Measurements from ENCODE around the gene RFX3.

The RFX3 gene

DNA sequence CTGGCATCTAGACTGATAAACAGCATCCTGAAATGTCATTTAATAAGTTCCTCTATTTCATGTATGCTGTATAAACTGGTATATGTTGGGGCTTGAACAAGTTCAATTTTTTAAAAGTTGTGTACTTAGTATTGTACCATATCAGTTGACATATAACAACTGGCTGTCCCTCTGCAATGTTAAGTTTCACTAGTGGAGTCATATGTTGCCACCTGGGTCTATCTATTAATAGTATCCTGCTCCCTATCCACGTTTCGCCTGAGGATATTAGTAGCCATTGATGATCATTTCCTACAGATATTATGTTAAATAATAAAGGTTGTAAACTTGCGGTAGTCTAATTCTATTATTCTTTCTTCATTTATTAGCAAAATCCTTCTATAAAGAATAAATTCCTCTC is 177.6 kb downstream of the RFX3 start:
- TF ChIP-seq, protein P1, sequence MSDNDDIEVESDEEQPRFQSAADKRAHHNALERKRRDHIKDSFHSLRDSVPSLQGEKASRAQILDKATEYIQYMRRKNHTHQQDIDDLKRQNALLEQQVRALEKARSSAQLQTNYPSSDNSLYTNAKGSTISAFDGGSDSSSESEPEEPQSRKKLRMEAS (IDR thresholded peaks at IDR 0.05) = no peak
- no peak for TF ChIP-seq TAF1 (IDR thresholded peaks at IDR 0.05; ENCODE audit: low read depth)
- TF ChIP-seq, protein P2, sequence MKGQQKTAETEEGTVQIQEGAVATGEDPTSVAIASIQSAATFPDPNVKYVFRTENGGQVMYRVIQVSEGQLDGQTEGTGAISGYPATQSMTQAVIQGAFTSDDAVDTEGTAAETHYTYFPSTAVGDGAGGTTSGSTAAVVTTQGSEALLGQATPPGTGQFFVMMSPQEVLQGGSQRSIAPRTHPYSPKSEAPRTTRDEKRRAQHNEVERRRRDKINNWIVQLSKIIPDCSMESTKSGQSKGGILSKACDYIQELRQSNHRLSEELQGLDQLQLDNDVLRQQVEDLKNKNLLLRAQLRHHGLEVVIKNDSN (IDR thresholded peaks at IDR 0.05) = no peak
- no peak for TF ChIP-seq NFIC (IDR thresholded peaks at IDR 0.05)
- no peak for TF ChIP-seq RAD21 (IDR thresholded peaks at IDR 0.05; ENCODE audit: low read depth)
- no peak for TF ChIP-seq CEBPB (IDR thresholded peaks at IDR 0.05)
- TF ChIP-seq CREB1 (IDR thresholded peaks at IDR 0.05; ENCODE audit: low read depth) = no peak
- no peak for TF ChIP-seq EGR1 (IDR thresholded peaks at IDR 0.05)
- no peak for TF ChIP-seq YY1 (IDR thresholded peaks at IDR 0.05; ENCODE audit: low read depth)
- no peak for TF ChIP-seq TEAD4 (IDR thresholded peaks at IDR 0.05)
- no peak for TF ChIP-seq ZBTB7A (IDR thresholded peaks at IDR 0.05; ENCODE audit: low read depth)
- TF ChIP-seq TCF12 (IDR thresholded peaks at IDR 0.05; ENCODE audit: low read depth) = no peak
- no peak for TF ChIP-seq FOXM1 (IDR thresholded peaks at IDR 0.05; ENCODE audit: borderline replicate concordance, low read depth)
- no peak for TF ChIP-seq EP300 (IDR thresholded peaks at IDR 0.05; ENCODE audit: borderline replicate concordance)
- TF ChIP-seq, protein P3, sequence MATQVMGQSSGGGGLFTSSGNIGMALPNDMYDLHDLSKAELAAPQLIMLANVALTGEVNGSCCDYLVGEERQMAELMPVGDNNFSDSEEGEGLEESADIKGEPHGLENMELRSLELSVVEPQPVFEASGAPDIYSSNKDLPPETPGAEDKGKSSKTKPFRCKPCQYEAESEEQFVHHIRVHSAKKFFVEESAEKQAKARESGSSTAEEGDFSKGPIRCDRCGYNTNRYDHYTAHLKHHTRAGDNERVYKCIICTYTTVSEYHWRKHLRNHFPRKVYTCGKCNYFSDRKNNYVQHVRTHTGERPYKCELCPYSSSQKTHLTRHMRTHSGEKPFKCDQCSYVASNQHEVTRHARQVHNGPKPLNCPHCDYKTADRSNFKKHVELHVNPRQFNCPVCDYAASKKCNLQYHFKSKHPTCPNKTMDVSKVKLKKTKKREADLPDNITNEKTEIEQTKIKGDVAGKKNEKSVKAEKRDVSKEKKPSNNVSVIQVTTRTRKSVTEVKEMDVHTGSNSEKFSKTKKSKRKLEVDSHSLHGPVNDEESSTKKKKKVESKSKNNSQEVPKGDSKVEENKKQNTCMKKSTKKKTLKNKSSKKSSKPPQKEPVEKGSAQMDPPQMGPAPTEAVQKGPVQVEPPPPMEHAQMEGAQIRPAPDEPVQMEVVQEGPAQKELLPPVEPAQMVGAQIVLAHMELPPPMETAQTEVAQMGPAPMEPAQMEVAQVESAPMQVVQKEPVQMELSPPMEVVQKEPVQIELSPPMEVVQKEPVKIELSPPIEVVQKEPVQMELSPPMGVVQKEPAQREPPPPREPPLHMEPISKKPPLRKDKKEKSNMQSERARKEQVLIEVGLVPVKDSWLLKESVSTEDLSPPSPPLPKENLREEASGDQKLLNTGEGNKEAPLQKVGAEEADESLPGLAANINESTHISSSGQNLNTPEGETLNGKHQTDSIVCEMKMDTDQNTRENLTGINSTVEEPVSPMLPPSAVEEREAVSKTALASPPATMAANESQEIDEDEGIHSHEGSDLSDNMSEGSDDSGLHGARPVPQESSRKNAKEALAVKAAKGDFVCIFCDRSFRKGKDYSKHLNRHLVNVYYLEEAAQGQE (IDR thresholded peaks at IDR 0.05; ENCODE audit: low read depth) = no peak

DNA sequence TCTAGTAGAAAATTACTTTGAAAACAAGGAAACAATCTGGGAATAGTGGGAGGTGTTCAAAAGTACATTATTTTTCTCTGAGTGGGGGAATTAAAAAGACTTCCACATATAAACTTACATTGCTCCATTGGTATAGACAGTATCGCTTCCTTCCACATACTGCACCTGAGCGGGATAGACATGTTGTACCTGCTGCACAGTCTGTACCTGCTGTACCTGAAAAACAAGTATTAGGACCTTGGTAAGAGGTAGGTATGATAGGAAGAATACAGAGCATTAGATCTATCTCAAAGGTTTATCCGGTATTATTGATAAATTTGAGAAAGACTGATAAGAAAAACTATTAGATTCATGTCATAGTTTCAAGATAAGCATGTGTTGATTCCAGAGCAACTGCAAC is 179.3 kb downstream of the RFX3 start:
- TF ChIP-seq, protein P3 (IDR thresholded peaks at IDR 0.05; ENCODE audit: low read depth) = no peak
- TF ChIP-seq CREB1 (IDR thresholded peaks at IDR 0.05; ENCODE audit: low read depth) = no peak

DNA sequence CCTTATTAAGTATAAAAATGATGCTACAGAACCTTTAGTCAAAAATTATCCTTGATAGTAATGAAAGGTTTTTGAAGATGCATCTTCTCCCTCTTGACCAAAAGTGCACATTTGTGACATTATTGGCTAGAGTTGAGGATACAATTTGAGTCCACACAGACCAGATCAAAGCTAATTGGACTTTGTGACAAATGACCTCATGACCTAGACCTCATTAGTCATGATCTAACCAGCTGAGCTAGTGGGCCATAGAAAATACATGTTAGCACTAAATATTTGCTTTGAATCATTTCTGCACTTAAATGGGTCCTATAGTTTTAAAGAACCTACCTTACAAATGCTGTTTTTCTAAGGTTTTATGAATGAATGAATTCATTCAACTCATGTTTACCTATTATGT is 182.1 kb downstream of the RFX3 start:
- TF ChIP-seq, protein P1 (IDR thresholded peaks at IDR 0.05) = no peak
- TF ChIP-seq EP300 (IDR thresholded peaks at IDR 0.05; ENCODE audit: borderline replicate concordance) (no peak), CEBPB (IDR thresholded peaks at IDR 0.05) (no peak)

DNA sequence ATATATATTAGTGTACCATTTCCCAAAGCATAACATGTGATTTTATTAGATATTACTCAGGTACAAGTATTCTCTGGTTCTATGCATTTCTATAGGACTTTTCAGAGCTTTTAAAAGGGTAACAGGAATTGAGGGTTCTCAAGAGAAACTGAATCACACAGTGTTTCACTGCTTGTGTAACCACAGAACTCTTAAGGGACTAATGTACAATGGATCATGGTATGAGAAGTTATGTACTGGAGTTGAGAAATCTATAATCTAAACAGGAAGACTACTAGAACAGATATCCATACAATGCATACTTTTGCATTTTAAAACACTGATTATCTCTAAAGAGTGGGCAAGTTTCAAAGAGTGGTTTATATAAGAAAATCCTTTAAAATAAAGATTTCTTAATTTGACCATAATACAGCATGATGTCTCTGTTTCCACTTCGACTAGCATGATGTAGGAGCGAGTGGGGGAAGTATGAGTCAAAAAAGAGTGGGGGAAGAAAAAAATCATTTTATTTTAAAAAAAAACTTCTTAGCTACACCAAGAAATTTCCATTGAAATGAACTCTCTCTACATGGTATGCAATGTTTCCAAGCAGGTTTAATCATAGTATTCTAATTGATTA is 183.5 kb downstream of the RFX3 start:
- TF ChIP-seq, protein P1 (IDR thresholded peaks at IDR 0.05) = no peak
- TF ChIP-seq CEBPB (IDR thresholded peaks at IDR 0.05) = no peak
- TF ChIP-seq EP300 (IDR thresholded peaks at IDR 0.05; ENCODE audit: borderline replicate concordance) = no peak
- TF ChIP-seq FOXM1 (IDR thresholded peaks at IDR 0.05; ENCODE audit: borderline replicate concordance, low read depth) = no peak
- TF ChIP-seq YY1 (IDR thresholded peaks at IDR 0.05; ENCODE audit: low read depth) = no peak
- TF ChIP-seq NFIC (IDR thresholded peaks at IDR 0.05) = no peak
- TF ChIP-seq, protein P2 (IDR thresholded peaks at IDR 0.05) = no peak
- TF ChIP-seq TEAD4 (IDR thresholded peaks at IDR 0.05) = no peak
- no peak for TF ChIP-seq TAF1 (IDR thresholded peaks at IDR 0.05; ENCODE audit: low read depth)
- no peak for TF ChIP-seq RAD21 (IDR thresholded peaks at IDR 0.05; ENCODE audit: low read depth)
- TF ChIP-seq TCF12 (IDR thresholded peaks at IDR 0.05; ENCODE audit: low read depth) = no peak
- no peak for TF ChIP-seq CREB1 (IDR thresholded peaks at IDR 0.05; ENCODE audit: low read depth)
- no peak for TF ChIP-seq ZBTB7A (IDR thresholded peaks at IDR 0.05; ENCODE audit: low read depth)
- TF ChIP-seq, protein P3 (IDR thresholded peaks at IDR 0.05; ENCODE audit: low read depth) = no peak
- TF ChIP-seq EGR1 (IDR thresholded peaks at IDR 0.05) = no peak

Data from Ishikawa (cell line).